SH-SY5Y (cell line): Measurements from ENCODE around the gene ARHGAP40.

Experiments used
- GATA2 ChIP-seq: IDR thresholded peaks from 2 replicates; pipeline ENCODE4 v1.6.1; 2011; ENCODE audit warnings: mild to moderate bottlenecking, low read depth, low read length
- GATA3 ChIP-seq: IDR thresholded peaks from 2 replicates; pipeline ENCODE4 v1.6.1; 2011; ENCODE audit warnings: low read depth, mild to moderate bottlenecking, low read length, moderate library complexity

- no peak for TF ChIP-seq GATA2
- TF ChIP-seq GATA3 = no peak
Observed at GRCh38 chr20:38676576-38676975, 75.0 kb downstream of the ARHGAP40 start.
